ENCODE data around the gene C10orf62. TPM values are rescaled to one million over a fixed set of nuclear protein-coding genes. Genes with fewer than 3 reads are reported as not detected.

C10orf62 gene, protein sequence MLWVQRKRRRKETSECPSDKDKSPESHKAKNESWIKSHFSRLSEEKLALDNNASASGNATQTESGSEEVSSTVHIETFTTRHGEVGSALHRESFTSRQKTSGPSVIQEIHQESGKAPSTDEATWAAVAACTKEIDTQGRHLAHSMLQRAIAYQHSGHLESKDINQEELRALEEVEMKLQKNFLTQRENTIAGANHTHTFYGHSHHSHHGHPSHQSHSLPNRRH
- not detected in 2 replicates for total RNA-seq (2014; rRNA removed; shearing (Covaris generic); ENCODE audit: low replicate concordance)

DNA sequence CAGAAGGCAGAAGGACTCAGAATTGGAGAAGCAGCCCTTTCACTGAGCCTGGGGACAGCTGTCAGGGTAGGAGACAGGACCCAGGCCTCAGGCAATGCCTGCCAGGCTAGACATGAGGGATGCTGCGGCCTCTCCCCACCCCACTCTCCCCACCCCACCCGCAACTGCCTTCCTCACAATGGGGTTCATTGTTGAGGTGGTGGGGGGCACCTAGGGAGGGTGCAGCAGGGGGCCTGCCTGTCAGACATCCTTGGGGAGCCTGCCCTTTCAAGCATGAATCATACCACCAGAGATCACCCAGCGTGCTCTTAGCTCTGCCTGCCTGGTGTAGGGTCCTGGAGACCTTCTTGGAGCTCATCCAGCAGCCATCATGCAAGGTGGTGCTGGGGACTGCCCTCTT lies at the start of gene C10orf62:
Gene C10orf62, plus strand, starts transcription at position 243 of the 400 bp plus-strand sequence. CDS start 177 bp downstream, outside the sequence.
- no peaks in the 10 kb centered on the region for H3K79me2 ChIP-seq (ENCODE audit: low read length)
- H3K27me3 ChIP-seq (ENCODE audit: low read length), result no peaks in the 10 kb centered on the region
- DNase-seq, result no peak
- H3K9me3 ChIP-seq (ENCODE audit: low read length), result no peaks in the 10 kb centered on the region
- no peaks in the 10 kb centered on the region for H3K9me2 ChIP-seq (replicated peaks; ENCODE audit: insufficient read depth, low read length)
- H3K4me1 ChIP-seq (ENCODE audit: low read length), result no peaks in the 10 kb centered on the region; the same call in 1 of the 2 replicates
- no peak within 1 kb of the TSS for H3K27ac ChIP-seq (ENCODE audit: low read length)
- H2AFZ ChIP-seq (ENCODE audit: low read length), result no peak within 1 kb of the TSS
- no peaks in the 10 kb centered on the region for H4K20me1 ChIP-seq (ENCODE audit: insufficient read depth, low read depth, low read length)
- no peak within 1 kb of the TSS for H3K4me2 ChIP-seq (ENCODE audit: low read depth, low read length, poor library complexity, severe bottlenecking)
- no peak within 1 kb of the TSS for H3K9ac ChIP-seq (ENCODE audit: low read length)
- no peaks in the 10 kb centered on the region for H3K36me3 ChIP-seq (ENCODE audit: insufficient read depth, low read length)
- no peak within 1 kb of the TSS for H3K4me3 ChIP-seq (ENCODE audit: low read length)

GRCh38 chr10:97540669-97541500 lies 48.6 kb upstream of the C10orf62 start:
- H3K4me2 ChIP-seq (ENCODE audit: low read depth, low read length, poor library complexity, severe bottlenecking), result no peak overlapping the region
- no peak overlapping the region for H3K9ac ChIP-seq (ENCODE audit: low read length)

GRCh38 chr10:97542169-97543024 lies 47.1 kb upstream of the C10orf62 start:
- no peaks in the 10 kb centered on the region for H3K79me2 ChIP-seq (ENCODE audit: low read length)
- no peaks in the 10 kb centered on the region for H4K20me1 ChIP-seq (ENCODE audit: insufficient read depth, low read depth, low read length)
- DNase-seq, result no peak
- H3K27me3 ChIP-seq (ENCODE audit: low read length), result no peaks in the 10 kb centered on the region
- no peak overlapping the region for H3K4me3 ChIP-seq (ENCODE audit: low read length)
- H2AFZ ChIP-seq (ENCODE audit: low read length), result no peak overlapping the region
- H3K27ac ChIP-seq (ENCODE audit: low read length), result no peak overlapping the region
- H3K4me2 ChIP-seq (ENCODE audit: low read depth, low read length, poor library complexity, severe bottlenecking), result no peak overlapping the region
- no peaks in the 10 kb centered on the region; the same call in 1 of the 2 replicates for H3K4me1 ChIP-seq (ENCODE audit: low read length)
- H3K9ac ChIP-seq (ENCODE audit: low read length), result no peak overlapping the region
- no peaks in the 10 kb centered on the region for H3K9me2 ChIP-seq (replicated peaks; ENCODE audit: insufficient read depth, low read length)
- H3K9me3 ChIP-seq (ENCODE audit: low read length), result no peaks in the 10 kb centered on the region
- H3K36me3 ChIP-seq (ENCODE audit: insufficient read depth, low read length), result no peaks in the 10 kb centered on the region

More at GRCh38 chr10:97540669-97541500, 48.6 kb upstream of the C10orf62 start:
- Histone ChIP-seq H3K36me3 (ENCODE audit: insufficient read depth, low read length) (no peaks in the 10 kb centered on the region), H3K27me3 (ENCODE audit: low read length) (no peaks in the 10 kb centered on the region), H3K9me2 (replicated peaks; ENCODE audit: insufficient read depth, low read length) (no peaks in the 10 kb centered on the region), H3K4me1 (ENCODE audit: low read length) (no peaks in the 10 kb centered on the region; the same call in 1 of the 2 replicates), H2AFZ (ENCODE audit: low read length) (no peak overlapping the region), H3K9me3 (ENCODE audit: low read length) (no peaks in the 10 kb centered on the region), H3K4me3 (ENCODE audit: low read length) (no peak overlapping the region), H3K27ac (ENCODE audit: low read length) (no peak overlapping the region), H3K79me2 (ENCODE audit: low read length) (no peaks in the 10 kb centered on the region), H4K20me1 (ENCODE audit: insufficient read depth, low read depth, low read length) (no peaks in the 10 kb centered on the region)
- DNase-seq, result no peak

GRCh38 chr10:97543025-97543546 lies 46.4 kb upstream of the C10orf62 start:
- Histone ChIP-seq H3K4me1 (ENCODE audit: low read length) (no peaks in the 10 kb centered on the region; the same call in 1 of the 2 replicates), H3K4me2 (ENCODE audit: low read depth, low read length, poor library complexity, severe bottlenecking) (no peak overlapping the region), H3K4me3 (ENCODE audit: low read length) (no peak overlapping the region), H3K9me2 (replicated peaks; ENCODE audit: insufficient read depth, low read length) (no peaks in the 10 kb centered on the region), H3K27ac (ENCODE audit: low read length) (no peak overlapping the region), H3K9ac (ENCODE audit: low read length) (no peak overlapping the region), H3K9me3 (ENCODE audit: low read length) (no peaks in the 10 kb centered on the region), H3K79me2 (ENCODE audit: low read length) (no peaks in the 10 kb centered on the region), H3K36me3 (ENCODE audit: insufficient read depth, low read length) (no peaks in the 10 kb centered on the region), H2AFZ (ENCODE audit: low read length) (no peak overlapping the region), H4K20me1 (ENCODE audit: insufficient read depth, low read depth, low read length) (no peaks in the 10 kb centered on the region), H3K27me3 (ENCODE audit: low read length) (no peaks in the 10 kb centered on the region)
- no peak for DNase-seq

DNA sequence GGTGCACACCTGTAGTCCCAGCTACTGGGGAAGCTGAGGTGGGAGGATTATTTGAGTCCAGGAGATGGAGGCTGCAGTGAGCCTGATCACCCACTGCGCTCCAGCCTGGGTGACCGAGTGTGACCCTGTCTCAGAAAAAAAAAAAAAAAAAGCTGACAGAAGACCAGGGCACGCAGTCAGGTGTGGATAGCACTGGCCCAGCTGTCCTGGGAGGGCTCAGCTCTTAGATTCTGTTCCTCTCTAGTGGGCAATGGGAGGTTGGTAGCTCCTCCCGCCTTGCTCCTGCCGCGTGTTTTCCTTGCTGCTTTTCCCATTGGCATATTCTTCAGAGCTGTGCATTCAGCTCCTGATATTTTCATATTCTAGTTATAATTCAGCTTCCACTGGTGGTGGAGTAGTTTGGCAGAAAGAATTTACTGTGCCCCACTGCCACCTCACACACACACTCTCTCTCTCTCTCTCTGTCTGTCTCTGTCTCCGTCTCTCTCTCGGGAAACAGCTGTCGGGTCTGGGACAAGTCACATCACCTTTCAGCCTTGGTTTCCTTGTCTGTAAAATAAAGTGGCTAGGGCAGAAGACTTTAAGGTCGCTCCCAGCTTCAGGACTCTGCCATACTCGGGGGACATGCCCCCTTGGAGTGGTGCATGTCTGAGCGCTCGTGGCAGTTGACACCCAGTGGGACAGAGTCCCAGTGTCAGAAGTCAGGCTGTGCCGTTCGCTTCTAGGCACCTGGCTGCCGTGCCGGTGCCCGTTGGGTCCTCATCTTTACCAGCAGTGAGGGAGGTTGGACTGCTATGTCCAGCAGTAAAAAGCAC lies 42.9 kb upstream of the C10orf62 start:
- Histone ChIP-seq H3K9ac (ENCODE audit: low read length) (no peak overlapping the region), H3K27me3 (ENCODE audit: low read length) (no peaks in the 10 kb centered on the region), H3K4me1 (ENCODE audit: low read length) (no peaks in the 10 kb centered on the region; the same call in 1 of the 2 replicates), H3K36me3 (ENCODE audit: insufficient read depth, low read length) (no peaks in the 10 kb centered on the region), H2AFZ (ENCODE audit: low read length) (no peak overlapping the region), H4K20me1 (ENCODE audit: insufficient read depth, low read depth, low read length) (no peaks in the 10 kb centered on the region), H3K79me2 (ENCODE audit: low read length) (no peaks in the 10 kb centered on the region), H3K9me3 (ENCODE audit: low read length) (no peaks in the 10 kb centered on the region), H3K27ac (ENCODE audit: low read length) (no peak overlapping the region), H3K4me2 (ENCODE audit: low read depth, low read length, poor library complexity, severe bottlenecking) (no peak overlapping the region), H3K4me3 (ENCODE audit: low read length) (no peak overlapping the region), H3K9me2 (replicated peaks; ENCODE audit: insufficient read depth, low read length) (no peaks in the 10 kb centered on the region)
- DNase-seq, result no peak

GRCh38 chr10:97547271-97547600 lies 42.3 kb upstream of the C10orf62 start:
- no peak for DNase-seq
- Histone ChIP-seq H3K4me1 (ENCODE audit: low read length) (no peaks in the 10 kb centered on the region; the same call in 1 of the 2 replicates), H3K79me2 (ENCODE audit: low read length) (no peaks in the 10 kb centered on the region), H4K20me1 (ENCODE audit: insufficient read depth, low read depth, low read length) (no peaks in the 10 kb centered on the region), H3K4me2 (ENCODE audit: low read depth, low read length, poor library complexity, severe bottlenecking) (no peak overlapping the region), H3K36me3 (ENCODE audit: insufficient read depth, low read length) (no peaks in the 10 kb centered on the region), H3K9me2 (replicated peaks; ENCODE audit: insufficient read depth, low read length) (no peaks in the 10 kb centered on the region), H3K27me3 (ENCODE audit: low read length) (no peaks in the 10 kb centered on the region), H3K27ac (ENCODE audit: low read length) (no peak overlapping the region), H3K9me3 (ENCODE audit: low read length) (no peaks in the 10 kb centered on the region), H2AFZ (ENCODE audit: low read length) (no peak overlapping the region), H3K4me3 (ENCODE audit: low read length) (no peak overlapping the region), H3K9ac (ENCODE audit: low read length) (no peak overlapping the region)

DNA sequence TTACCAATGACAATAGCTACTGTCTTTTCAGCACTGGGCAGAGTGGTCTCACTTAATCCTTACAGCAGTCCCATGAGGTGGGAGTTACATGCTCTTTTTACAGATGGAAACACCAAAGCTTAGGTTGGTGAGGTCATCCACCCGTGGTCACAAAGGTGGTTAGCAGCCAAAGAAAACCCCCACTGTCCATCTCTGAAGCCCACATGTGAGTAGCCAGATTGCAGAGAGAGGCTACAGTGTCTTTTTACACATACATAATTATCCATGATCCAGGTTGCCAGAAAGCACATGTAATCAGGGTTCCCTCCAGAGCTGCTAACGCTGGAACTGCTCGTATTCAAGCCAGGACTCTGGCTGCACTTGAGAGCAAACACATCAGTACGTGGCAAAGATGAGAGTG lies 41.6 kb upstream of the C10orf62 start:
- H3K36me3 ChIP-seq (ENCODE audit: insufficient read depth, low read length), result no peaks in the 10 kb centered on the region
- no peak overlapping the region for H3K4me3 ChIP-seq (ENCODE audit: low read length)
- no peaks in the 10 kb centered on the region for H3K27me3 ChIP-seq (ENCODE audit: low read length)
- no peak overlapping the region for H3K4me2 ChIP-seq (ENCODE audit: low read depth, low read length, poor library complexity, severe bottlenecking)
- H3K27ac ChIP-seq (ENCODE audit: low read length), result no peak overlapping the region
- H4K20me1 ChIP-seq (ENCODE audit: insufficient read depth, low read depth, low read length), result no peaks in the 10 kb centered on the region
- H2AFZ ChIP-seq (ENCODE audit: low read length), result no peak overlapping the region
- no peak for DNase-seq
- H3K9me2 ChIP-seq (replicated peaks; ENCODE audit: insufficient read depth, low read length), result no peaks in the 10 kb centered on the region
- H3K79me2 ChIP-seq (ENCODE audit: low read length), result no peaks in the 10 kb centered on the region
- H3K4me1 ChIP-seq (ENCODE audit: low read length), result no peaks in the 10 kb centered on the region; the same call in 1 of the 2 replicates
- H3K9me3 ChIP-seq (ENCODE audit: low read length), result no peaks in the 10 kb centered on the region
- no peak overlapping the region for H3K9ac ChIP-seq (ENCODE audit: low read length)
